AG08396 (cell line): ENCODE measurements around the gene B4GALNT4.
"Not testable (repeated sequence)": the region's sequence is repeated elsewhere in the genome, so short reads cannot be mapped to it uniquely, and the experiment has no call there.

ENCODE experiments used
- DNase-seq: peaks from one replicate; pipeline ENCODE4 v3.0.0; 2012; ENCODE audit warnings: low spot score, mixed read lengths

B4GALNT4 gene

GRCh38 chr11:406796-407650 lies 37.7 kb downstream of the B4GALNT4 start:
- peak; percentile 94 for DNase-seq

- no peak for DNase-seq
Observed at GRCh38 chr11:407651-408123, 38.4 kb downstream of the B4GALNT4 start.

GRCh38 chr11:408154-409007 lies 39.1 kb downstream of the B4GALNT4 start:
- DNase-seq: no peak

GRCh38 chr11:409008-409599 lies 39.8 kb downstream of the B4GALNT4 start:
- DNase-seq: no peak

- no peak for DNase-seq
Observed at GRCh38 chr11:409600-410483, 40.5 kb downstream of the B4GALNT4 start.

- DNase-seq: not testable (repeated sequence)
Observed at GRCh38 chr11:410711-411110, 41.4 kb downstream of the B4GALNT4 start.

- not testable (repeated sequence) for DNase-seq
Observed at GRCh38 chr11:411520-411919, 42.2 kb downstream of the B4GALNT4 start.

- no peak for DNase-seq
Observed at GRCh38 chr11:412641-413119, 43.4 kb downstream of the B4GALNT4 start.

GRCh38 chr11:413120-414081 lies 44.1 kb downstream of the B4GALNT4 start:
- no peak for DNase-seq

- no peak for DNase-seq
Observed at GRCh38 chr11:414318-414857, 45.1 kb downstream of the B4GALNT4 start.

GRCh38 chr11:415640-416041 lies 46.3 kb downstream of the B4GALNT4 start:
- DNase-seq: no peak

- no peak for DNase-seq
Observed at GRCh38 chr11:416051-416756, 46.9 kb downstream of the B4GALNT4 start.

GRCh38 chr11:416757-417621 lies 47.7 kb downstream of the B4GALNT4 start:
- peak; percentile 65 for DNase-seq

GRCh38 chr11:417652-418342 lies 48.5 kb downstream of the B4GALNT4 start:
- DNase-seq: no peak

GRCh38 chr11:418343-419247 lies 49.3 kb downstream of the B4GALNT4 start:
- no peak for DNase-seq

GRCh38 chr11:419248-420005 lies 50.1 kb downstream of the B4GALNT4 start:
- DNase-seq: no peak
